ENCODE data around the gene ZBTB7C. TPM values are rescaled to one million over a fixed set of nuclear protein-coding genes. Genes with fewer than 3 reads are reported as not detected.

ZBTB7C gene
- total RNA-seq, 1 experiment from 2014 or later, result 0.32 TPM

- no peak for DNase-seq (ENCODE audit: low spot score)
- no peaks in the 10 kb centered on the region for H3K36me3 ChIP-seq (ENCODE audit: insufficient read depth, low read length, poor library complexity, severe bottlenecking)
- intact Hi-C loops (cut with micrococcal nuclease; ENCODE audit: unreplicated experiment), result no loop called here
- ChIA-PET CTCF (interaction anchor here (1.0 kb wide), 1 partner anchor 409 kb away, joined by 3 read pairs; no protein-coding TSS in a partner anchor), POLR2A (ENCODE audit: low non-redundant PET) (no interaction called here)
- no peak overlapping the region for H3K27ac ChIP-seq (ENCODE audit: low read depth, low read length, poor library complexity, severe bottlenecking)
- H3K4me3 ChIP-seq (ENCODE audit: low read depth, low read length, poor library complexity, severe bottlenecking), result no peak overlapping the region
- no peaks in the 10 kb centered on the region for H3K4me1 ChIP-seq (ENCODE audit: insufficient read depth, low read length, poor library complexity, severe bottlenecking)
- TF ChIP-seq, protein P1, sequence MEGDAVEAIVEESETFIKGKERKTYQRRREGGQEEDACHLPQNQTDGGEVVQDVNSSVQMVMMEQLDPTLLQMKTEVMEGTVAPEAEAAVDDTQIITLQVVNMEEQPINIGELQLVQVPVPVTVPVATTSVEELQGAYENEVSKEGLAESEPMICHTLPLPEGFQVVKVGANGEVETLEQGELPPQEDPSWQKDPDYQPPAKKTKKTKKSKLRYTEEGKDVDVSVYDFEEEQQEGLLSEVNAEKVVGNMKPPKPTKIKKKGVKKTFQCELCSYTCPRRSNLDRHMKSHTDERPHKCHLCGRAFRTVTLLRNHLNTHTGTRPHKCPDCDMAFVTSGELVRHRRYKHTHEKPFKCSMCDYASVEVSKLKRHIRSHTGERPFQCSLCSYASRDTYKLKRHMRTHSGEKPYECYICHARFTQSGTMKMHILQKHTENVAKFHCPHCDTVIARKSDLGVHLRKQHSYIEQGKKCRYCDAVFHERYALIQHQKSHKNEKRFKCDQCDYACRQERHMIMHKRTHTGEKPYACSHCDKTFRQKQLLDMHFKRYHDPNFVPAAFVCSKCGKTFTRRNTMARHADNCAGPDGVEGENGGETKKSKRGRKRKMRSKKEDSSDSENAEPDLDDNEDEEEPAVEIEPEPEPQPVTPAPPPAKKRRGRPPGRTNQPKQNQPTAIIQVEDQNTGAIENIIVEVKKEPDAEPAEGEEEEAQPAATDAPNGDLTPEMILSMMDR (conservative IDR thresholded peaks at IDR 0.05; ENCODE audit: low read depth, low read length), result no peak
- TF ChIP-seq EZH2 (IDR thresholded peaks at IDR 0.05; ENCODE audit: borderline replicate concordance, low read depth, low read length, poor library complexity, severe bottlenecking), result no peak
- BruUV-seq (replicated peaks), result no TSS peak
- H3K27me3 ChIP-seq (replicated peaks; ENCODE audit: insufficient read depth, low read depth, low read length, poor library complexity), result no peaks in the 10 kb centered on the region
- H3K9me3 ChIP-seq (ENCODE audit: low read depth, low read length, poor library complexity, severe bottlenecking), result no peaks in the 10 kb centered on the region
These were observed 372.4 kb downstream of the ZBTB7C start for GRCh38 chr18:48036641-48037421.

GRCh38 chr18:48036226-48036625, 373.0 kb downstream of the ZBTB7C start:
- CTCF ChIA-PET, result no interaction called here
- Histone ChIP-seq H3K27ac (ENCODE audit: low read depth, low read length, poor library complexity, severe bottlenecking) (no peak overlapping the region), H3K27me3 (replicated peaks; ENCODE audit: insufficient read depth, low read depth, low read length, poor library complexity) (no peaks in the 10 kb centered on the region), H3K36me3 (ENCODE audit: insufficient read depth, low read length, poor library complexity, severe bottlenecking) (no peaks in the 10 kb centered on the region), H3K4me3 (ENCODE audit: low read depth, low read length, poor library complexity, severe bottlenecking) (no peak overlapping the region), H3K9me3 (ENCODE audit: low read depth, low read length, poor library complexity, severe bottlenecking) (no peaks in the 10 kb centered on the region), H3K4me1 (ENCODE audit: insufficient read depth, low read length, poor library complexity, severe bottlenecking) (no peaks in the 10 kb centered on the region)
- intact Hi-C loops (cut with micrococcal nuclease; ENCODE audit: unreplicated experiment), result no loop called here
- no TSS peak for BruUV-seq (replicated peaks)
- DNase-seq (ENCODE audit: low spot score), result no peak
- POLR2A ChIA-PET (ENCODE audit: low non-redundant PET), result no interaction called here
- no peak for TF ChIP-seq EZH2 (IDR thresholded peaks at IDR 0.05; ENCODE audit: borderline replicate concordance, low read depth, low read length, poor library complexity, severe bottlenecking)
- TF ChIP-seq, protein P1 (conservative IDR thresholded peaks at IDR 0.05; ENCODE audit: low read depth, low read length), result no peak

DNA sequence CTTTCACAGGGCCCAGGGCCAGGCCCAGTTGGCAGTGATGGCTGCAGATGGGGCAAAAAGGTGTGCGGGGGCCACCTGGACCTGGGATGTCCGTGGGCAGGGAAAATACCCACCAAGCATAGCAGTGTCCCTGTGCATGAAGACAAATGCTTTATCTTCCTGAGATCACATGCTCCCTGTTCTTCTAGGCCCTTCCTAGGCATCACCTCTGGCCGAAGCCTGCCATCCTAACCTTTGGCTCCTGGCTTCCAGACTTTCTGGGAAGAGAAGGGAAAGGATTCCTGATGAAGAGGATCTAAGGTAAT, 373.7 kb downstream of the ZBTB7C start:
- no TSS peak for BruUV-seq (replicated peaks)
- H3K9me3 ChIP-seq (ENCODE audit: low read depth, low read length, poor library complexity, severe bottlenecking), result no peaks in the 10 kb centered on the region
- intact Hi-C loops (cut with micrococcal nuclease; ENCODE audit: unreplicated experiment), result no loop called here
- no peak for DNase-seq (ENCODE audit: low spot score)
- H3K36me3 ChIP-seq (ENCODE audit: insufficient read depth, low read length, poor library complexity, severe bottlenecking), result no peaks in the 10 kb centered on the region
- no peak overlapping the region for H3K27ac ChIP-seq (ENCODE audit: low read depth, low read length, poor library complexity, severe bottlenecking)
- no peak overlapping the region for H3K4me3 ChIP-seq (ENCODE audit: low read depth, low read length, poor library complexity, severe bottlenecking)
- CTCF ChIA-PET, result no interaction called here
- H3K27me3 ChIP-seq (replicated peaks; ENCODE audit: insufficient read depth, low read depth, low read length, poor library complexity), result no peaks in the 10 kb centered on the region
- POLR2A ChIA-PET (ENCODE audit: low non-redundant PET), result no interaction called here
- no peaks in the 10 kb centered on the region for H3K4me1 ChIP-seq (ENCODE audit: insufficient read depth, low read length, poor library complexity, severe bottlenecking)
- TF ChIP-seq, protein P1 (conservative IDR thresholded peaks at IDR 0.05; ENCODE audit: low read depth, low read length), result no peak
- no peak for TF ChIP-seq EZH2 (IDR thresholded peaks at IDR 0.05; ENCODE audit: borderline replicate concordance, low read depth, low read length, poor library complexity, severe bottlenecking)
